Activated naive CD8-positive, alpha-beta T cell treated with anti-CD3 and anti-CD28 coated beads, Interleukin-2, amount 10 ng/mL, durations not matched to agents 7 days and 5 days (primary cell): ENCODE measurements around the gene KIAA1217. TPM values are rescaled to one million over a fixed set of nuclear protein-coding genes. Genes with fewer than 3 reads are reported as not detected.

Experiments
- ATAC-seq: fragments of 150-1000 bp; cut with Tn5 transposase; one replicate; pipeline ENCODE4 v1.10.0; 2021; ENCODE audit warnings: low read depth, moderate library complexity
- POLR2A ChIA-PET: fragments of 350-600 bp; sonication (Branson Sonifier 250); formaldehyde crosslinking; loops from one replicate; lab custom pipeline; 2021; ENCODE audit warnings: antibody characterized with exemption; lab: Charles Lee
- DNase-seq: peaks from one replicate; pipeline ENCODE4 v3.0.0; 2021
- H3K27ac Mint-ChIP-seq: one replicate; pipeline ENCODE4 v1.8.0; 2022; ENCODE audit warnings: mild to moderate bottlenecking, mixed read lengths
- H3K27me3 Mint-ChIP-seq: one replicate; pipeline ENCODE4 v1.8.0; 2022; ENCODE audit warnings: mild to moderate bottlenecking, moderate library complexity, mixed read lengths
- H3K36me3 Mint-ChIP-seq: one replicate; pipeline ENCODE4 v1.8.0; 2021; ENCODE audit warnings: mild to moderate bottlenecking, mixed read lengths
- H3K4me1 Mint-ChIP-seq: one replicate; pipeline ENCODE4 v1.8.0; 2021; ENCODE audit warnings: mixed read lengths
- H3K4me3 Mint-ChIP-seq: one replicate; pipeline ENCODE4 v1.8.0; 2022; ENCODE audit warnings: mild to moderate bottlenecking, moderate library complexity, mixed read lengths
- H3K9me3 Mint-ChIP-seq: one replicate; pipeline ENCODE4 v1.8.0; 2021; ENCODE audit warnings: mixed read lengths
- total RNA-seq, 2 experiments: library from RNA; stranded (reverse); gene quantifications; one replicate each; pipeline ENCODE4 v1.2.3, GENCODE V29; 2021

KIAA1217 gene
- total RNA-seq, 2 experiments from 2014 or later = 0.06 TPM; not detected in 1

DNA sequence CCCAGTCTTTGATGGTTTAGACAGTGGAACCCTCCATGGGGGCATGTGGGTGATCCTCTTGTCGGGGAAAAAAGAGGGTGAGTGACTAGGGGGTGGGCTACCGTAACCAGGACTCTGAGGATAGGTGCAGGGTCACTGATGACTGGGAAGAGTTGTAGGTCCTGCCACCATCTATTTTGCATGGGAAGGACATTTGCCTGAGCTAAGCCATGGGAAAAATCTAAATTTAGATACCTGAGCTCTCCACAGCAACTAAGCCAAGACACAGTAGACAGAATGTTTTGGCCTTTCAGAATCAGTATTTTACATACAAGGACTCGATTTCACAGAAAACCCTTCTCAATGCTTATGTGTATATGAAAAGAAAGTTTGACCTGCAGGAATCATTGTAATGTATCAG is 52.7 kb downstream of the KIAA1217 start:
- POLR2A ChIA-PET = no interaction called here
- Mint-ChIP-seq H3K27me3 (peaks cover 1% of the 10 kb centered on the region), H3K9me3 (no peaks in the 10 kb centered on the region), H3K27ac (no peak overlapping the region), H3K4me1 (no peaks in the 10 kb centered on the region), H3K36me3 (no peaks in the 10 kb centered on the region), H3K4me3 (no peak overlapping the region)
- no peak for ATAC-seq
- DNase-seq = no peak

GRCh38 chr10:24262929-24263590 is 54.1 kb downstream of the KIAA1217 start:
- no peaks in the 10 kb centered on the region for H3K36me3 Mint-ChIP-seq
- no peak overlapping the region for H3K27ac Mint-ChIP-seq
- POLR2A ChIA-PET = no interaction called here
- H3K27me3 Mint-ChIP-seq = peaks cover 1% of the 10 kb centered on the region
- DNase-seq = no peak
- no peaks in the 10 kb centered on the region for H3K4me1 Mint-ChIP-seq
- H3K9me3 Mint-ChIP-seq = peaks cover 2% of the 10 kb centered on the region
- H3K4me3 Mint-ChIP-seq = no peak overlapping the region
- ATAC-seq = no peak

DNA sequence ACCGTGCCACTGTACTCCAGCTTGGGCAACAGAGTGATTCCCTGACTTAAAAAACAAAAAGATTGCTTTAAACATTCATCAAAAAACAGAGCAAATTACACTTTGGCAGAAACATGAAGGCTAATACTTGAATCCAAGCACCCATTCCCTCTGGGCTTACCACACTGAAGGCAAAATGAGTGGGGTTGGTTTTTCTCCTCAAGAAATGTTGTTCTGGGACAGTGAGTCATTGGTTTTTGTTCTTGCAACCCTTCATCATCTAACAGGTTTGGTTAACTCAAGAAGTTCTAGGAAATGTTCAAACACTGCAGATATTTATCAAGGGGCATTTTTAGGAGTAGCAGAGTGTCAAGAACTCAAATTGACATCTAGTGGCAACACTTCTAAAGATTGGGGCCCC is 60.5 kb downstream of the KIAA1217 start:
- ATAC-seq (no peak), DNase-seq (no peak)
- POLR2A ChIA-PET = no interaction called here
- no peak overlapping the region for H3K4me3 Mint-ChIP-seq
- H3K36me3 Mint-ChIP-seq = no peaks in the 10 kb centered on the region
- H3K27me3 Mint-ChIP-seq = no peaks in the 10 kb centered on the region
- H3K4me1 Mint-ChIP-seq = no peaks in the 10 kb centered on the region
- H3K27ac Mint-ChIP-seq = no peak overlapping the region
- peaks cover 4% of the 10 kb centered on the region for H3K9me3 Mint-ChIP-seq

DNA sequence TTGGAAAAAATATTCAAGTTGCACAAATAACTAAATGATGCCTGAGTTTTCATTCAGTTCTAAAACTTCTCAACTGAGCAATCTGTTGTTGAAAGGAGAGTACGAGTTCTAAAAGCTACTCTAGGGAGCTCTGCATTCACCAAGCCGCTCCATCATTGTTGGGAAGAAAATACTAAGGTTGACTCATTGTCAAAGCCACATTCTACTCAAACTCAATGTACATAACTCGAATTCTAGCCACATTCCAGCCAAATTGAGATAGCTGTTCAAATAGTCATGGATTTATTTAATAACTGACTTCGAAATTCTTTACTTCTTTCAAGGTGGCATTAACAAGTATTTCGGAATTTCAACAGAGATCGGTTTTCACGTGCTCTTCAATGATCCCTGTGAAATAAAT is 63.4 kb downstream of the KIAA1217 start:
- Mint-ChIP-seq H3K27me3 (no peaks in the 10 kb centered on the region), H3K9me3 (peaks cover 4% of the 10 kb centered on the region), H3K4me3 (no peak overlapping the region), H3K36me3 (no peaks in the 10 kb centered on the region), H3K27ac (no peak overlapping the region), H3K4me1 (no peaks in the 10 kb centered on the region)
- POLR2A ChIA-PET = no interaction called here
- DNase-seq (no peak), ATAC-seq (no peak)

DNA sequence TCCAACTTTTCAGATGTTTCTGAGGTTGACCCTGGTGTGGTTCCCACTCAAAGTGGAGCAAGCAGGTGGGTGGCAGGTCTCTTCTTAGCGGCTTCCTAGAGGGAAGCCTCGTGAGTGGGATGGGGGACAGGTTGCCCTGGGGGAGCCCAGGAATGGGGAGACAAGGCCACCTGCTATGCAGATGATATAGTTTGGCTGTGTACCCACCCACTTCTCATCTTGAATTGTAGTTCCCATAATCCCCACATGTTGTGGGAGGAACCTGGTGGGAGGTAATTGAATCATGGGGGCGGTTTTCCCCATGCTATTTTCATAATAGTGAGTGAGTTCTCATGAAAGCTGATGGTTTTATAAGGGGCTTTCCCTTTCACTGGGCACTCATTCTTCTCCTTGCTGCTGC is 68.3 kb downstream of the KIAA1217 start:
- Mint-ChIP-seq H3K4me3 (no peak overlapping the region), H3K4me1 (no peaks in the 10 kb centered on the region), H3K36me3 (no peaks in the 10 kb centered on the region), H3K9me3 (no peaks in the 10 kb centered on the region), H3K27ac (no peak overlapping the region), H3K27me3 (no peaks in the 10 kb centered on the region)
- DNase-seq (no peak), ATAC-seq (no peak)
- POLR2A ChIA-PET = no interaction called here

GRCh38 chr10:24277771-24278170 is 68.8 kb downstream of the KIAA1217 start:
- H3K27me3 Mint-ChIP-seq = no peaks in the 10 kb centered on the region
- no peaks in the 10 kb centered on the region for H3K36me3 Mint-ChIP-seq
- H3K4me1 Mint-ChIP-seq = no peaks in the 10 kb centered on the region
- no peak overlapping the region for H3K4me3 Mint-ChIP-seq
- POLR2A ChIA-PET = no interaction called here
- H3K27ac Mint-ChIP-seq = no peak overlapping the region
- ATAC-seq = no peak
- H3K9me3 Mint-ChIP-seq = peaks cover 3% of the 10 kb centered on the region
- no peak for DNase-seq

GRCh38 chr10:24278176-24278889 is 69.4 kb downstream of the KIAA1217 start:
- H3K9me3 Mint-ChIP-seq = peaks cover 3% of the 10 kb centered on the region
- H3K27me3 Mint-ChIP-seq = no peaks in the 10 kb centered on the region
- ATAC-seq (no peak), DNase-seq (no peak)
- POLR2A ChIA-PET = no interaction called here
- H3K4me3 Mint-ChIP-seq = no peak overlapping the region
- no peaks in the 10 kb centered on the region for H3K4me1 Mint-ChIP-seq
- no peak overlapping the region for H3K27ac Mint-ChIP-seq
- H3K36me3 Mint-ChIP-seq = no peaks in the 10 kb centered on the region

DNA sequence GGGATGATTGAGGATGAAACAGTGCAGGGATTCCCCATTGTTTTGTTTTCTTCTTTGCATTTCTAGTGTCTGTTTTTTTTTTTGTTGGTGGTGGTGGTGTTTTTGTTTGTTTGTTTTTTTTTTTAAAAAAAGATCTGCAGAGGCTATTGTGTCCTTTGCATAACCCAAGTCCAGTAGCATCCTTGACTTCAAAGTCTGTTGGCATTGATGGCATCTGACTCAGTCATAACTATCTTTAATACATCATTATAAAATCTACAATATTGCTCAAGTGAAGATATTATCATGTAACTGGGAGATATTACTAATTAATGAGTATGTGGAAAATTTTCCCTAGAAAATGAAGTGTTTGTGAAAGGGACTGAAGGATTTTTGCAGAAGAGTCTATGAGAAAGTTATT is 70.2 kb downstream of the KIAA1217 start:
- Mint-ChIP-seq H3K27ac (no peak overlapping the region), H3K36me3 (no peaks in the 10 kb centered on the region), H3K27me3 (no peaks in the 10 kb centered on the region), H3K4me1 (no peaks in the 10 kb centered on the region), H3K4me3 (no peak overlapping the region), H3K9me3 (peaks cover 3% of the 10 kb centered on the region)
- POLR2A ChIA-PET = no interaction called here
- ATAC-seq (no peak), DNase-seq (no peak)

DNA sequence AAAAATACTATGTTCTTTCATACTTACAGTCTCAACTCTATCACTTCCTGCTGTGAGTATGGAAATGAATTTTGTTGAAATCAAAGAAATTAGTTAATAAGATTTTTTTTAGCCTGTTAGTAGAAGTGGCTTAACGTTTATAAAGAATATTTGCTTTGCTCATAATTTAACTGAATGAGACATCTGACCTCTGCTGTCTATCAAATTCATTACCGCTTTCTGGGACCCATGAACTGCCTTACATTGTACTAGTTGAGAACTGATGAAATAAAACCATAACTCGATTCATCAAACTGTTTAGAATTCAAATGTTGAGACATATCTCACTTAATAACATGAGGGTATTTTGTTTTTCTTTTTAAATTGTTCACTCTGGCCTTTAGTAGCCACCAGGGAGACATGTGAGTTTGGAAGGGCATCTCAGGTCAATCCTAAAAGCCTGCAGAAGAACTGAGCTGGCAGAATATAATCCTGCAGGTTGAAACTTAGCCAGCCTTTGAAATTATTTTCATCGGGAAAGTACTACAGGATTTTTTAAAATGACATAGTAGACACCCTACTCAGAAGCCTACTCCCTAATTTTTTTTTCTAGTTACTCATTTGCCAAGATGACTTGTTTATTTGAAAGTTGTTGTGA is 78.7 kb downstream of the KIAA1217 start:
- ATAC-seq = no peak

GRCh38 chr10:24288581-24288980 is 79.6 kb downstream of the KIAA1217 start:
- Mint-ChIP-seq H3K4me3 (no peak overlapping the region), H3K27me3 (no peaks in the 10 kb centered on the region), H3K36me3 (no peaks in the 10 kb centered on the region), H3K4me1 (no peaks in the 10 kb centered on the region), H3K9me3 (peaks cover 2% of the 10 kb centered on the region), H3K27ac (no peak overlapping the region)
- POLR2A ChIA-PET = no interaction called here
- no peak for DNase-seq
- ATAC-seq = no peak

More for the DNA sequence above, 78.7 kb downstream of the KIAA1217 start:
- POLR2A ChIA-PET = no interaction called here
- Mint-ChIP-seq H3K36me3 (no peaks in the 10 kb centered on the region), H3K4me1 (no peaks in the 10 kb centered on the region), H3K4me3 (no peak overlapping the region), H3K27ac (no peak overlapping the region), H3K27me3 (no peaks in the 10 kb centered on the region), H3K9me3 (peaks cover 2% of the 10 kb centered on the region)
- DNase-seq = no peak

- ATAC-seq = no peak
- DNase-seq = no peak
- Mint-ChIP-seq H3K4me3 (no peak overlapping the region), H3K36me3 (no peaks in the 10 kb centered on the region), H3K4me1 (no peaks in the 10 kb centered on the region), H3K27ac (no peak overlapping the region), H3K9me3 (peaks cover 2% of the 10 kb centered on the region), H3K27me3 (no peaks in the 10 kb centered on the region)
- POLR2A ChIA-PET = no interaction called here
Observed at GRCh38 chr10:24289235-24289634, 80.3 kb downstream of the KIAA1217 start.

DNA sequence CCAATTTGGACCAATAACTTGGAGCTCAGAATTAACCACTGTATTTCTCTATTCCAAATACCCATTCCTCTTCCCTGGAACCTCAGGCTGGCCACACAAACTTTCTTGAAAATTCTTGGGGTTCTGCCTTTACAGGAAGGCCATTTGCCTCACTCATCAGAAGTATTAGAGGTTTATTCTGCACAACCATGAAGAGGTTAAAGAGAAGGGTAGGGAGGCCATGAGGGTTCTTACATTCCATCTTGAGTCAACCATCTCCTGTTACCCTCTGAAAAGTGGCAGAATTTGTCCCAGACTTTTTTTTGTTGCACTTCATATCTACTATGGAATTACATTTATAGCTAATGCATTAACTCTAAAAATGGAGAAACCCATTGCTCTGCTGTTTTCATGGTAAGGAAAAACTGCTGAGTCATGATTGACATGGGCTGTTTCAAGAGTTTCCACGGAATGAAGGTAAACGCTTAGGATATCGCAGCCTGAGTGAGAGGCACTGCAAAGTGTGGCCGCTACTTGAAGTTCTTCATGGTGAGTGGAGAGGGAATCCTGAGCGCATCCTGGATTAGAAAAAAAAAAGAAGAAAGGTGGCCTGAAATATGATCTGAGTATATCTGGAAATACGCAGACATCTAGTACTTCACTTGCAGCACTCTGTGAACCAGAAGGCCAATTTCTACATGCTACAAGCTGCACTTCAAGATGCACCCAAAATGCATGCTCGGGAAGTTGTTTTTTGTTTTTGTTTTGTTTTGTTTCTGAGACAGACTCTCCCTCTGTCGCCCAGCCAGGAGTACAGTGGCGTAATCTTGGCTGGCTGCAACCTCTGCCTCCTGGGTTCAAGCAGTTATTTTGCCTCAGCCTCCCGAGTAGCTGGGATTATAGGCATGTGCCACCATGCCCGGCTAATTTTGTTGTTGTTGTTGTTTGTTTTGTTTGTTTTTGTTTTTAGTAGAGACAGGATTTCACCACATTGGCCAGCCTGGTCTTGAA is 83.7 kb downstream of the KIAA1217 start:
- Mint-ChIP-seq H3K36me3 (no peaks in the 10 kb centered on the region), H3K27me3 (no peaks in the 10 kb centered on the region), H3K4me1 (no peaks in the 10 kb centered on the region), H3K27ac (no peak overlapping the region), H3K9me3 (no peaks in the 10 kb centered on the region), H3K4me3 (no peak overlapping the region)
- POLR2A ChIA-PET = no interaction called here
- ATAC-seq = no peak
- DNase-seq = no peak

DNA sequence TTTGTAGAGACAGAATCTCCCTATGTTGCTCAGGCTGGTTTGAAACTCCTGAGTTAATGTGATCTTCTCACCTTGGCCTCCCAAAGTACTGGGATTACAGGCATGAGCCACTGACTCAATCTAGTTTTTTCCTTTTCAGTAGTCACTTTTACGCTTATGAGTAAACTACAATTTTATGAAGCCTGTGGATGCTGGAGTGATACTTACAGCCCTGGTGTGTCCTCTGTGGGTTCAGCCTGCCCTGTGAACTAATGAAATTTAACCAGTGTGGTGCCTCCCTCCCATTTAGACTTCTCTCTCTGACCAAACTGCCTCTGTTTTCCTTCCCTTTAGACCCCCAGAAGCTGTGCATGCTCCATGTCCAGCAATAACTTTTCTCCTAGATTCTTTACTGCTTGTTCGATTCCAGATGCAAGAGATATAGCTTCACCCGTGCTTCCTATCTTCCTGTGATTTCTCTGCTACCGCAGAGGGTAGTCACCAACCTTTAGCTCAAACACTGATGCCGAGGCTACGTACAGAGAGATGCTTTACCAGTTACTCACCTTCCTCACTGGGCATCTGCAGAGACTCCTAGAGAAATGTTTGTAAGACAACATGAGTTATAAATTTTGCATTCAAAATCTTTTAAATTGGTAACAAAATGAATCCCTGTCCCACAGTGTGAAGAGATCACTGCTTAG is 90.8 kb downstream of the KIAA1217 start:
- Mint-ChIP-seq H3K4me3 (no peak overlapping the region), H3K27me3 (no peaks in the 10 kb centered on the region), H3K4me1 (no peaks in the 10 kb centered on the region), H3K9me3 (no peaks in the 10 kb centered on the region), H3K27ac (no peak overlapping the region), H3K36me3 (no peaks in the 10 kb centered on the region)
- ATAC-seq = no peak
- POLR2A ChIA-PET = no interaction called here
- DNase-seq = no peak
